ENCODE data around the gene NFATC2IP.

The NFATC2IP gene

GRCh38 chr16:28913946-28914724 lies 36.6 kb upstream of the NFATC2IP start:
- DNase-seq, result no peak
- Mint-ChIP-seq H3K27me3 (ENCODE audit: low read depth, poor library complexity) (no peaks in the 10 kb centered on the region), H3K36me3 (ENCODE audit: low read depth) (peaks cover 29% of the 10 kb centered on the region), H3K4me3 (no peak overlapping the region), H3K4me1 (peaks cover 6% of the 10 kb centered on the region), H3K9me3 (no peaks in the 10 kb centered on the region), H3K27ac (no peak overlapping the region)
- no peak for TF ChIP-seq CTCF (IDR thresholded peaks at IDR 0.05)

GRCh38 chr16:28915181-28915580 lies 35.6 kb upstream of the NFATC2IP start:
- Mint-ChIP-seq H3K36me3 (ENCODE audit: low read depth) (peaks cover 37% of the 10 kb centered on the region), H3K9me3 (no peaks in the 10 kb centered on the region), H3K27ac (no peak overlapping the region), H3K27me3 (ENCODE audit: low read depth, poor library complexity) (no peaks in the 10 kb centered on the region), H3K4me3 (no peak overlapping the region), H3K4me1 (peaks cover 3% of the 10 kb centered on the region)
- no peak for TF ChIP-seq CTCF (IDR thresholded peaks at IDR 0.05)
- DNase-seq, result no peak

GRCh38 chr16:28917095-28917494 lies 33.6 kb upstream of the NFATC2IP start:
- no peak for DNase-seq
- no peak overlapping the region for H3K4me3 Mint-ChIP-seq
- H3K36me3 Mint-ChIP-seq (ENCODE audit: low read depth), result peaks cover 43% of the 10 kb centered on the region
- no peaks in the 10 kb centered on the region for H3K27me3 Mint-ChIP-seq (ENCODE audit: low read depth, poor library complexity)
- no peak for TF ChIP-seq CTCF (IDR thresholded peaks at IDR 0.05)
- H3K27ac Mint-ChIP-seq, result peak overlapping the region; percentile 2
- no peaks in the 10 kb centered on the region for H3K9me3 Mint-ChIP-seq
- H3K4me1 Mint-ChIP-seq, result no peaks in the 10 kb centered on the region

- H3K27me3 Mint-ChIP-seq (ENCODE audit: low read depth, poor library complexity), result no peaks in the 10 kb centered on the region
- H3K27ac Mint-ChIP-seq, result no peak overlapping the region
- peaks cover 34% of the 10 kb centered on the region for H3K36me3 Mint-ChIP-seq (ENCODE audit: low read depth)
- no peak overlapping the region for H3K4me3 Mint-ChIP-seq
- no peak for DNase-seq
- H3K9me3 Mint-ChIP-seq, result no peaks in the 10 kb centered on the region
- peaks cover 4% of the 10 kb centered on the region for H3K4me1 Mint-ChIP-seq
- TF ChIP-seq CTCF (IDR thresholded peaks at IDR 0.05), result no peak
Observed at GRCh38 chr16:28918698-28919097, 32.0 kb upstream of the NFATC2IP start.

GRCh38 chr16:28923231-28923587 lies 27.5 kb upstream of the NFATC2IP start:
- no peak for DNase-seq
- Mint-ChIP-seq H3K9me3 (no peaks in the 10 kb centered on the region), H3K27ac (no peak overlapping the region), H3K36me3 (ENCODE audit: low read depth) (peaks cover 15% of the 10 kb centered on the region), H3K4me1 (peaks cover 26% of the 10 kb centered on the region), H3K4me3 (peak overlapping the region; percentile 91), H3K27me3 (ENCODE audit: low read depth, poor library complexity) (no peaks in the 10 kb centered on the region)
- TF ChIP-seq CTCF (IDR thresholded peaks at IDR 0.05), result no peak

Data from nephron progenitor cell (in vitro differentiated cells).